ENCODE data around the gene OSBP. TPM values are rescaled to one million over a fixed set of nuclear protein-coding genes. Genes with fewer than 3 reads are reported as not detected.

The OSBP gene
- polyA plus RNA-seq, 3 donors: 9.8 to 15.3 (median 11.9) TPM

DNA sequence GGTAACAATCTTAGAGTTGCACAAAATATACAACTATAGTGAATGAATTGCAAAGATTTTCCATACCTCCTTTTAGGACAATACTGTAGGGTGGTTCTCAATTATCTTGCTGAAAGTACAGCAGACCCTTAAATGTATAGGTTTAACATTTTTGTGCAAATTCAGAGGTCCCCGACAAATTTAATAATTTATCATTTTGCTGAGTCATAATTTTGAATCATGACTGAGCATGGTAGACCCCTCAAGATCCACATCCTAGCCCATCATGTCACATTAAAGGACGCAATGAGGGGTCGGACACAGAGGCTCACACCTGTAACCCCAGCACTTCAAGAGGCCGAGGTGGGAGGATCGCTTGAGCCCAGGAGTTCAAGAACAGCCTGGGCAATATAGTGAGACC lies 43.5 kb downstream of the OSBP start:
- H3K27ac Mint-ChIP-seq: no peak overlapping the region
- Histone ChIP-seq H3K4me1 (ENCODE audit: control insufficient read depth in 1 of 2, insufficient read depth in 2 of 2, low read length in 2 of 2) (no peaks in the 10 kb centered on the region), H3K9ac (ENCODE audit: insufficient read depth, low read length, poor library complexity, severe bottlenecking) (no peak overlapping the region), H3K27me3 (ENCODE audit: control insufficient read depth in 2 of 2, insufficient read depth in 2 of 2, low read length in 2 of 2) (no peaks in the 10 kb centered on the region), H3K79me2 (ENCODE audit: insufficient read depth, low read length) (no peaks in the 10 kb centered on the region), H3K36me3 (replicated peaks in 1 of 2; ENCODE audit: control insufficient read depth in 1 of 2, insufficient read depth in 2 of 2, low read length in 2 of 2) (peaks cover 24 to 28% of the 10 kb centered on the region in 2 donors), H4K20me1 (ENCODE audit: insufficient read depth, low read length) (no peaks in the 10 kb centered on the region), H3K9me3 (replicated peaks in 1 of 2; ENCODE audit: control insufficient read depth in 1 of 2, insufficient read depth in 1 of 2, low read length in 2 of 2) (no peaks in the 10 kb centered on the region), H2AFZ (ENCODE audit: insufficient read depth, low read depth, low read length, poor library complexity, severe bottlenecking) (no peak overlapping the region), H3K4me3 (replicated peaks in 1 of 3; ENCODE audit: low read depth in 2 of 3, low read length in 3 of 3) (no peak overlapping the region), H3K4me2 (replicated peaks; ENCODE audit: extremely low read depth, low read length, poor library complexity, severe bottlenecking) (no peak overlapping the region), H3K27ac (ENCODE audit: low read depth in 1 of 2, low read length in 2 of 2) (no peak overlapping the region)
- H3K36me3 Mint-ChIP-seq: peaks cover 30 to 36% of the 10 kb centered on the region in 2 donors
- no peaks in the 10 kb centered on the region for H3K27me3 Mint-ChIP-seq (ENCODE audit: low read depth in 3 of 3)
- intact Hi-C loops (cut with micrococcal nuclease): no loop called here
- no peak for DNase-seq
- TF ChIP-seq, protein P1, sequence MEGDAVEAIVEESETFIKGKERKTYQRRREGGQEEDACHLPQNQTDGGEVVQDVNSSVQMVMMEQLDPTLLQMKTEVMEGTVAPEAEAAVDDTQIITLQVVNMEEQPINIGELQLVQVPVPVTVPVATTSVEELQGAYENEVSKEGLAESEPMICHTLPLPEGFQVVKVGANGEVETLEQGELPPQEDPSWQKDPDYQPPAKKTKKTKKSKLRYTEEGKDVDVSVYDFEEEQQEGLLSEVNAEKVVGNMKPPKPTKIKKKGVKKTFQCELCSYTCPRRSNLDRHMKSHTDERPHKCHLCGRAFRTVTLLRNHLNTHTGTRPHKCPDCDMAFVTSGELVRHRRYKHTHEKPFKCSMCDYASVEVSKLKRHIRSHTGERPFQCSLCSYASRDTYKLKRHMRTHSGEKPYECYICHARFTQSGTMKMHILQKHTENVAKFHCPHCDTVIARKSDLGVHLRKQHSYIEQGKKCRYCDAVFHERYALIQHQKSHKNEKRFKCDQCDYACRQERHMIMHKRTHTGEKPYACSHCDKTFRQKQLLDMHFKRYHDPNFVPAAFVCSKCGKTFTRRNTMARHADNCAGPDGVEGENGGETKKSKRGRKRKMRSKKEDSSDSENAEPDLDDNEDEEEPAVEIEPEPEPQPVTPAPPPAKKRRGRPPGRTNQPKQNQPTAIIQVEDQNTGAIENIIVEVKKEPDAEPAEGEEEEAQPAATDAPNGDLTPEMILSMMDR (IDR thresholded peaks at IDR 0.05): no peak
- peaks cover 0 to 2% (median 0%) of the 10 kb centered on the region in 7 donors for H3K9me3 Mint-ChIP-seq
- 100% methylated on average over 1 of the region's 5 CpGs for WGBS (ENCODE audit: insufficient coverage)
- peaks cover 7% of the 10 kb centered on the region for H3K4me1 Mint-ChIP-seq
- no peak overlapping the region for H3K4me3 Mint-ChIP-seq

DNA sequence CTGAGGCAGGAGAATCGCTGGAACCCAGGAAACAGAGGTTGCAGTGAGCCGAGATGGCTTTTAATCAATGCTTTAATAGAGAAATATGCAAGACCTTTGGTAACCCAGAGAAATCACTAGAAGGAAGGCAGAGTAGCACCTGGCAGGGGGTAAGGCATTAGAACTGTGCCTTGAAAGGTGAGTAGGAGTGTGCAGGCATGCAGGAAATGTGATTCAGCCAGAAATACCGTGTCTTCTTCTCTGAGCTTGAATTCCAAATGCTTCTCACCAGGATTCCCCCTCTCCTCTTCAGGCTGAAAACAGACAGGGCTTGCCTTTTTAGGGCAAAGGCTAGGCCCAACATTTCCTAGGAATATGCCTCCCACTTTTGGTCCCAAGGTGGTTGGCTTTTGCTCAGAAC lies 53.3 kb downstream of the OSBP start:
- no peaks in the 10 kb centered on the region for H3K36me3 Mint-ChIP-seq
- H3K4me3 Mint-ChIP-seq: no peak overlapping the region
- Histone ChIP-seq H3K36me3 (replicated peaks in 1 of 2; ENCODE audit: control insufficient read depth in 1 of 2, insufficient read depth in 2 of 2, low read length in 2 of 2) (no peaks in the 10 kb centered on the region), H3K9ac (ENCODE audit: insufficient read depth, low read length, poor library complexity, severe bottlenecking) (no peak overlapping the region), H3K4me3 (replicated peaks in 1 of 3; ENCODE audit: low read depth in 2 of 3, low read length in 3 of 3) (no peak overlapping the region), H2AFZ (ENCODE audit: insufficient read depth, low read depth, low read length, poor library complexity, severe bottlenecking) (no peak overlapping the region), H3K9me3 (replicated peaks in 1 of 2; ENCODE audit: control insufficient read depth in 1 of 2, insufficient read depth in 1 of 2, low read length in 2 of 2) (no peaks in the 10 kb centered on the region), H3K4me2 (replicated peaks; ENCODE audit: extremely low read depth, low read length, poor library complexity, severe bottlenecking) (no peak overlapping the region), H3K4me1 (ENCODE audit: control insufficient read depth in 1 of 2, insufficient read depth in 2 of 2, low read length in 2 of 2) (peaks cover 28 to 38% of the 10 kb centered on the region in 2 donors), H3K27ac (ENCODE audit: low read depth in 1 of 2, low read length in 2 of 2) (no peak overlapping the region), H3K27me3 (ENCODE audit: control insufficient read depth in 2 of 2, insufficient read depth in 2 of 2, low read length in 2 of 2) (peaks cover 4 to 15% of the 10 kb centered on the region in 2 donors), H4K20me1 (ENCODE audit: insufficient read depth, low read length) (no peaks in the 10 kb centered on the region), H3K79me2 (ENCODE audit: insufficient read depth, low read length) (no peaks in the 10 kb centered on the region)
- TF ChIP-seq, protein P1 (IDR thresholded peaks at IDR 0.05): no peak
- H3K27ac Mint-ChIP-seq: peak overlapping the region in 1 of 7 donors; percentile 15
- peaks cover 0 to 4% (median under 1%) of the 10 kb centered on the region in 7 donors for H3K9me3 Mint-ChIP-seq
- 100% methylated on average over 2 of the region's 3 CpGs for WGBS (ENCODE audit: insufficient coverage)
- no peak for DNase-seq
- H3K27me3 Mint-ChIP-seq (ENCODE audit: low read depth in 3 of 3): peaks cover 15 to 25% (median 19%) of the 10 kb centered on the region in 3 donors
- peaks cover 40% of the 10 kb centered on the region for H3K4me1 Mint-ChIP-seq
- intact Hi-C loops (cut with micrococcal nuclease): loop anchor here in 1 of 2 donors (10.0 kb wide), 1 partner anchor 103 kb away; the partner anchor contains the start of gene PATL1

Measured in CD14-positive monocyte (primary cell).